Testis (tissue), 3 donors: Measurements from ENCODE around the gene PTRH1. TPM values are rescaled to one million over a fixed set of nuclear protein-coding genes. Genes with fewer than 3 reads are reported as not detected.

Experiments
- DNase-seq: peaks from one replicate; pipeline ENCODE4 v3.0.0-alpha.2; 2019
- H3K27ac ChIP-seq, 2 donors: fragments of 200-600 bp; sonication (generic); one replicate each; pipeline ENCODE4 v1.5.1; 2019
- H3K27me3 ChIP-seq: fragments of 200-600 bp; sonication (generic); one replicate; pipeline ENCODE4 v1.5.1; 2019
- H3K36me3 ChIP-seq: fragments of 200-600 bp; sonication (generic); one replicate; pipeline ENCODE4 v1.5.1; 2017; ENCODE audit warnings: low read depth; ENCODE audit errors: missing control alignments
- H3K4me1 ChIP-seq: fragments of 200-600 bp; sonication (generic); one replicate; pipeline ENCODE4 v1.5.1; 2019
- H3K4me3 ChIP-seq, 2 donors: fragments of 200-600 bp; sonication (generic); one replicate each; pipeline ENCODE4 v1.5.1; 2017 to 2019
- H3K9me3 ChIP-seq: fragments of 200-600 bp; sonication (generic); one replicate; pipeline ENCODE4 v1.5.1; 2017
- CTCF ChIP-seq, 3 experiments: fragments of 450-650 bp in 2 of 3; fragments of 200-600 bp in 1 of 3; sonication (generic) in 1 of 3; IDR thresholded peaks; one replicate each; pipeline ENCODE4 v1.5.1; 2016 to 2019; ENCODE audit warnings: antibody characterized with exemption in 3 of 3, mild to moderate bottlenecking in 2 of 3, moderate library complexity in 1 of 3
- POLR2A ChIP-seq: fragments of 450-650 bp; IDR thresholded peaks from one replicate; pipeline ENCODE4 v1.6.1; 2017; ENCODE audit warnings: antibody characterized with exemption, mild to moderate bottlenecking, moderate library complexity
- WGBS, 2 donors: methylation state at CpG; one replicate each; pipeline ENCODE4 v1.1.5; 2018; 5-methylcytosine and 5-hydroxymethylcytosine counted together
- intact Hi-C: fragments of 100-400 bp; cut with DNase I; formaldehyde crosslinking; loops from one replicate; pipeline ENCODE4 v1.15.1; 2023; ENCODE audit warnings: low total_unique reads
- polyA plus RNA-seq: library from polyadenylated mRNA; stranded (reverse); fragments of 350-450 nt; fragmentation: Illumina TruSeq; extraction: RNeasy Lipid Tissue Mini Kit (QIAGEN cat#74804); gene quantifications from one replicate; pipeline ENCODE4 v1.2.3, GENCODE V29; 2014; ENCODE audit warnings: low read depth, low replicate concordance; ENCODE audit not compliant: insufficient read depth
- total RNA-seq, 2 donors: library from RNA; depleted of rRNA; stranded (reverse); fragments of >200 nt; gene quantifications; one replicate each; pipeline ENCODE4 v1.2.3, GENCODE V29; 2016

PTRH1 gene
- total and polyA plus RNA-seq, 3 donors from 2014 or later: 18.2 to 24.5 (median 19.0) TPM

GRCh38 chr9:127708952-127709587 is 6.4 kb downstream of the PTRH1 start:
- Histone ChIP-seq H3K27me3 (no peaks in the 10 kb centered on the region), H3K4me3 (no peak overlapping the region), H3K9me3 (no peaks in the 10 kb centered on the region), H3K4me1 (peaks cover 24% of the 10 kb centered on the region), H3K36me3 (no peaks in the 10 kb centered on the region), H3K27ac (no peak overlapping the region)
- intact Hi-C loops: no loop called here
- TF ChIP-seq POLR2A: no peak
- no peak for DNase-seq
- WGBS, 2 donors: 94 to 99% methylated on average over 3 to 8 of the region's 8 CpGs

GRCh38 chr9:127707766-127708165 is 7.7 kb downstream of the PTRH1 start:
- 73 to 75% methylated on average over 5 of the region's 5 CpGs for WGBS, 2 donors
- Histone ChIP-seq H3K4me1 (peaks cover 22% of the 10 kb centered on the region), H3K27ac (no peak overlapping the region), H3K36me3 (no peaks in the 10 kb centered on the region), H3K4me3 (no peak overlapping the region), H3K9me3 (no peaks in the 10 kb centered on the region), H3K27me3 (no peaks in the 10 kb centered on the region)
- no peak for DNase-seq
- TF ChIP-seq POLR2A (no peak), CTCF (IDR thresholded peaks at IDR 0.05) (no peak)
- intact Hi-C loops: no loop called here

GRCh38 chr9:127706836-127707241 is 8.6 kb downstream of the PTRH1 start, which contains the start of gene CFAP157:
TSS of gene CFAP157 (plus strand) at chr9:127706988. CDS start at chr9:127707032, 44 bp downstream.
- WGBS, 2 donors: 81 to 86% methylated on average over 9 to 11 of the region's 11 CpGs
- intact Hi-C loops: no loop called here

GRCh38 chr9:127705577-127706379 is 9.7 kb downstream of the PTRH1 start:
- H3K4me1 ChIP-seq: peaks cover 5% of the 10 kb centered on the region
- WGBS, 2 donors: 77% methylated on average over 7 to 12 of the region's 12 CpGs
- no peaks in the 10 kb centered on the region for H3K27me3 ChIP-seq
- H3K36me3 ChIP-seq: no peaks in the 10 kb centered on the region
- no peak for DNase-seq
- TF ChIP-seq POLR2A (no peak), CTCF (IDR thresholded peaks at IDR 0.05) (no peak)
- H3K9me3 ChIP-seq: no peaks in the 10 kb centered on the region
- H3K27ac ChIP-seq: no peak overlapping the region
- intact Hi-C loops: no loop called here
- no peak overlapping the region for H3K4me3 ChIP-seq

More at GRCh38 chr9:127706836-127707241, 8.6 kb downstream of the PTRH1 start, which contains the start of gene CFAP157:
- Histone ChIP-seq H3K9me3 (no peaks in the 10 kb centered on the region), H3K36me3 (no peaks in the 10 kb centered on the region), H3K27ac (no peak within 1 kb of the TSS), H3K4me1 (peaks cover 15% of the 10 kb centered on the region), H3K27me3 (no peaks in the 10 kb centered on the region), H3K4me3 (no peak within 1 kb of the TSS)
- TF ChIP-seq POLR2A (no peak), CTCF (IDR thresholded peaks at IDR 0.05) (no peak)
- no peak for DNase-seq

- TF ChIP-seq CTCF (IDR thresholded peaks at IDR 0.05): no peak
- TF ChIP-seq POLR2A: no peak
- DNase-seq: no peak
- H3K27me3 ChIP-seq: no peaks in the 10 kb centered on the region
- no peak overlapping the region for H3K4me3 ChIP-seq
- peaks cover 16% of the 10 kb centered on the region for H3K4me1 ChIP-seq
- no peaks in the 10 kb centered on the region for H3K9me3 ChIP-seq
- intact Hi-C loops: no loop called here
- WGBS, 2 donors: 84 to 86% methylated on average over 7 to 9 of the region's 9 CpGs
- no peaks in the 10 kb centered on the region for H3K36me3 ChIP-seq
- H3K27ac ChIP-seq: no peak overlapping the region
Observed at GRCh38 chr9:127703289-127703946, 12.0 kb downstream of the PTRH1 start.
